IMR-90 (cell line): Measurements from ENCODE around the gene ANKRD42.

Experiments used
- BHLHE40 ChIP-seq: fragments of 150-350 bp; IDR thresholded peaks from 2 replicates; pipeline ENCODE4 v1.6.1; 2016; ENCODE audit warnings: mild to moderate bottlenecking, low read depth, low read length
- CEBPB ChIP-seq: IDR thresholded peaks from 2 replicates; pipeline ENCODE4 v1.6.1; 2012; ENCODE audit warnings: low read depth, low read length, improper control_type of control experiment
- CHD1 ChIP-seq: IDR thresholded peaks from 2 replicates; pipeline ENCODE4 v1.6.1; 2012; ENCODE audit warnings: low read depth, low read length, improper control_type of control experiment
- CTCF ChIP-seq: conservative IDR thresholded peaks from 2 replicates; pipeline ENCODE4 v1.5.1; 2012; ENCODE audit warnings: mild to moderate bottlenecking, low read depth, low read length, improper control_type of control experiment
- MAFK ChIP-seq: IDR thresholded peaks from 2 replicates; pipeline ENCODE4 v1.6.1; 2012; ENCODE audit warnings: low read depth, low read length, improper control_type of control experiment
- MXI1 ChIP-seq: IDR thresholded peaks from 2 replicates; pipeline ENCODE4 v1.6.1; 2012; ENCODE audit warnings: low read depth, mild to moderate bottlenecking, low read length, moderate library complexity, borderline replicate concordance
- NFE2L2 ChIP-seq: fragments of 150-350 bp; IDR thresholded peaks from 2 replicates; pipeline ENCODE4 v1.6.1; 2016; ENCODE audit warnings: low read depth, mild to moderate bottlenecking, low read length
- RAD21 ChIP-seq: IDR thresholded peaks from 2 replicates; pipeline ENCODE4 v1.6.1; 2012; ENCODE audit warnings: low read length, improper control_type of control experiment
- RFX5 ChIP-seq: IDR thresholded peaks from 2 replicates; pipeline ENCODE4 v1.8.0; 2012; ENCODE audit warnings: low read depth, mild to moderate bottlenecking, low read length, moderate library complexity
- TF ChIP-seq, protein P1 (sequence below): fragments of 150-350 bp; IDR thresholded peaks from 2 replicates; pipeline ENCODE4 v1.6.1; 2016; ENCODE audit warnings: low read depth, mild to moderate bottlenecking, low read length, moderate library complexity, borderline replicate concordance

DNA sequence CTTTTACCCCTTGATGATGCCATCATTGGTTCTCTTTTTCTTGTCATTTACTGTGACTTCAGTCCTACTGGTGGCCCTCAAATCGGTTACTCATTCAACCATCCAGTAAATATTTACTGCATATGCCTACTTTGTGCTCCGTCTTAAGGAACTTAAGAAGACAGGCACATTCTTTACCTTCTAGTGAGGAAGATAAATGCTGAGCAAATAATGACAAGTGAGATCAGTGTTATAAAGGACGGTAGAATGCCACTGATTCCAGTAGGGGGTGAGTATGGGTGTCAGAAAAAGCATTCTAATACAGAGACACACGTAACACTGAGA is 1.6 kb downstream of the ANKRD42 start:
- TF ChIP-seq RFX5 (no peak), CTCF (no peak), CEBPB (no peak), BHLHE40 (no peak), NFE2L2 (no peak), RAD21 (no peak), MAFK (no peak), CHD1 (no peak), MXI1 (no peak)
- TF ChIP-seq, protein P1, sequence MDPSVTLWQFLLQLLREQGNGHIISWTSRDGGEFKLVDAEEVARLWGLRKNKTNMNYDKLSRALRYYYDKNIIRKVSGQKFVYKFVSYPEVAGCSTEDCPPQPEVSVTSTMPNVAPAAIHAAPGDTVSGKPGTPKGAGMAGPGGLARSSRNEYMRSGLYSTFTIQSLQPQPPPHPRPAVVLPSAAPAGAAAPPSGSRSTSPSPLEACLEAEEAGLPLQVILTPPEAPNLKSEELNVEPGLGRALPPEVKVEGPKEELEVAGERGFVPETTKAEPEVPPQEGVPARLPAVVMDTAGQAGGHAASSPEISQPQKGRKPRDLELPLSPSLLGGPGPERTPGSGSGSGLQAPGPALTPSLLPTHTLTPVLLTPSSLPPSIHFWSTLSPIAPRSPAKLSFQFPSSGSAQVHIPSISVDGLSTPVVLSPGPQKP, result no peak
